GM21528 (cell line): ENCODE measurements around the gene RAB5IF.
"Not testable (repeated sequence)": the region's sequence is repeated elsewhere in the genome, so short reads cannot be mapped to it uniquely, and the experiment has no call there.

ENCODE experiments used
- ATAC-seq: cut with Tn5 transposase; IDR thresholded peaks from one replicate; pipeline ENCODE4 v1.9.1; 2021; ENCODE audit warnings: mild to moderate bottlenecking, moderate library complexity; ENCODE audit not compliant: unreplicated experiment, low FRiP score

RAB5IF gene

GRCh38 chr20:36628076-36628475, 22.5 kb downstream of the RAB5IF start:
- ATAC-seq: no peak

- ATAC-seq: no peak
Measured at GRCh38 chr20:36629719-36630681, 24.4 kb downstream of the RAB5IF start.

- no peak for ATAC-seq
Measured at GRCh38 chr20:36631646-36632045, 26.1 kb downstream of the RAB5IF start.

GRCh38 chr20:36632147-36632486, 26.5 kb downstream of the RAB5IF start:
- ATAC-seq: no peak

GRCh38 chr20:36632487-36633284, 27.1 kb downstream of the RAB5IF start:
- ATAC-seq: no peak

GRCh38 chr20:36633285-36633772, 27.8 kb downstream of the RAB5IF start:
- ATAC-seq: no peak

- no peak for ATAC-seq
Measured at GRCh38 chr20:36634342-36634741, 28.8 kb downstream of the RAB5IF start.

- ATAC-seq: not testable (repeated sequence)
Measured at GRCh38 chr20:36638876-36639400, 33.4 kb downstream of the RAB5IF start.

- ATAC-seq: no peak
Measured at GRCh38 chr20:36641506-36641843, 35.9 kb downstream of the RAB5IF start.

GRCh38 chr20:36642136-36642535, 36.6 kb downstream of the RAB5IF start:
- no peak for ATAC-seq

- no peak for ATAC-seq
Measured at GRCh38 chr20:36644032-36644705, 38.6 kb downstream of the RAB5IF start.

GRCh38 chr20:36644706-36645095, 39.1 kb downstream of the RAB5IF start:
- no peak for ATAC-seq

GRCh38 chr20:36645353-36645752, 39.8 kb downstream of the RAB5IF start:
- no peak for ATAC-seq

- no peak for ATAC-seq
Measured at GRCh38 chr20:36645998-36646397, 40.4 kb downstream of the RAB5IF start, which contains the start of gene SLA2. SLA2 (minus strand) TSS chr20:36646196; CDS start chr20:36641335, 4,861 bp downstream.

GRCh38 chr20:36646678-36647077, 41.1 kb downstream of the RAB5IF start:
- ATAC-seq: no peak

- ATAC-seq: no peak
Measured at GRCh38 chr20:36647196-36648121, 41.9 kb downstream of the RAB5IF start.

GRCh38 chr20:36653456-36653855, 47.9 kb downstream of the RAB5IF start:
- ATAC-seq: no peak

- no peak for ATAC-seq
Measured at GRCh38 chr20:36654506-36654905, 48.9 kb downstream of the RAB5IF start.

- ATAC-seq: no peak
Measured at GRCh38 chr20:36655004-36655403, 49.4 kb downstream of the RAB5IF start.
